Measurements from ENCODE around the gene TTC6.

TTC6 gene

DNA sequence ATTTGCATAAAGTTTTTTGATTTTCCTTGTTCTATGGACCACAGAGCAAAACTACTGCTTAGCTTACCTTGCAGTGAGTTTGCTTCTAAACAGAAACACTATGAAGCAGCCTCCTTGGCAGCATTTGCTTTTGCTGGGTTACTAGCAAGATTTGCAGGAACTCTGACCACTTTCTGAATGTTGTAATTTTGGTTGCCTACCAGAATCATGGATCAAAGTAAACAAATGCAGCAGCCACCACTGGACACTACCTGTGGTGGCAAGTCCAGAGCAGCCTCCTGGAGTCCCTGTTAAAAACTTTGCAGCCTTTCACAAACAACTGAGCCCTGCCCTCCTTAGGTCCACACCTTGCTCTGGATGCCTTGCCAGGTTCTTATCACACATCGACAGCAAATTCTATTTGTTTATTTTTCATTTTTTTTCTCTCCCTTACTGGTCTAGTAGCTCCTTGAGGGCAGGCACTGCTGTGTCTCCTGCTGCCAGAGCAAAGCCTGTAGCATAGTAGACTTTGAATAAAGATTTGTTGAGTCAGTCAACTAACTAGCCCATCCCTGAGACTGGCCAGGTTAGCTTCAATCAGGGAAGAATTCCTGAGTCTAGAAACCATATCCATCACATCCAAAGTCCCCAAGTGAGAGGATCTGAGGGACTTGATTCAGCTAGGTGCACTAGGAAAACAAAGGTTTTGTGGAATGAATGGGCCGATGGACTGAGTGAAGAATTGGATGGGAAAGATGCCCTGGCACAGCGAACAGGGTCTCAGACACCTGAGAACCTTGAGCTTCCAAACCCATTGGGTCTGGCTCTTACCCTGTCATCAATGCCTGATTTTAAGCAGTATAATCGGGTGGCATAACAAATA is 5.7 kb downstream of the TTC6 start:
- DNase-seq (ENCODE audit: extremely low read depth, low read depth) = no peak
- TF ChIP-seq, protein P1, sequence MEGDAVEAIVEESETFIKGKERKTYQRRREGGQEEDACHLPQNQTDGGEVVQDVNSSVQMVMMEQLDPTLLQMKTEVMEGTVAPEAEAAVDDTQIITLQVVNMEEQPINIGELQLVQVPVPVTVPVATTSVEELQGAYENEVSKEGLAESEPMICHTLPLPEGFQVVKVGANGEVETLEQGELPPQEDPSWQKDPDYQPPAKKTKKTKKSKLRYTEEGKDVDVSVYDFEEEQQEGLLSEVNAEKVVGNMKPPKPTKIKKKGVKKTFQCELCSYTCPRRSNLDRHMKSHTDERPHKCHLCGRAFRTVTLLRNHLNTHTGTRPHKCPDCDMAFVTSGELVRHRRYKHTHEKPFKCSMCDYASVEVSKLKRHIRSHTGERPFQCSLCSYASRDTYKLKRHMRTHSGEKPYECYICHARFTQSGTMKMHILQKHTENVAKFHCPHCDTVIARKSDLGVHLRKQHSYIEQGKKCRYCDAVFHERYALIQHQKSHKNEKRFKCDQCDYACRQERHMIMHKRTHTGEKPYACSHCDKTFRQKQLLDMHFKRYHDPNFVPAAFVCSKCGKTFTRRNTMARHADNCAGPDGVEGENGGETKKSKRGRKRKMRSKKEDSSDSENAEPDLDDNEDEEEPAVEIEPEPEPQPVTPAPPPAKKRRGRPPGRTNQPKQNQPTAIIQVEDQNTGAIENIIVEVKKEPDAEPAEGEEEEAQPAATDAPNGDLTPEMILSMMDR (IDR thresholded peaks at IDR 0.05; ENCODE audit: low read depth, low read length) = no peak

DNA sequence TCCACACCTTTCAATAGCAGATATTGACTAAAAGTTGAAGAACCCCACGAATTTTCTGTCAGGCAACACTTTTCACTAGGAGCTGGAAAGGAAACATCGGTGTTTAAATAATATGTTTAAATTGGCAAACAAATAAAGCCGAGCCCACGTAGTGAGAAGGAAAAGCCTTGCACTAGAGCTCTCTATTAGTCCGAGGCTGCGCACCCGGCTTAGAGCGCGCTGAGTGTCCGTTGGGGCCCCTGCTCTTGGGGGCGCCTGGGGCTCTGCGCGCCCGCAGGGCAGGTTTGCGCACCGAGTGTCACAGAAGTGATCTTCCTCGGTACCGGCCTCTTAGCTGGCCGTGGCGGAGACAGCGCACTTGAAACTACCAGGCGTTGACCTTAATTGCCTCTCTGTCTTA is 6.4 kb downstream of the TTC6 start:
- no peak for DNase-seq (ENCODE audit: extremely low read depth, low read depth)
- TF ChIP-seq, protein P1 (IDR thresholded peaks at IDR 0.05; ENCODE audit: low read depth, low read length) = no peak

DNA sequence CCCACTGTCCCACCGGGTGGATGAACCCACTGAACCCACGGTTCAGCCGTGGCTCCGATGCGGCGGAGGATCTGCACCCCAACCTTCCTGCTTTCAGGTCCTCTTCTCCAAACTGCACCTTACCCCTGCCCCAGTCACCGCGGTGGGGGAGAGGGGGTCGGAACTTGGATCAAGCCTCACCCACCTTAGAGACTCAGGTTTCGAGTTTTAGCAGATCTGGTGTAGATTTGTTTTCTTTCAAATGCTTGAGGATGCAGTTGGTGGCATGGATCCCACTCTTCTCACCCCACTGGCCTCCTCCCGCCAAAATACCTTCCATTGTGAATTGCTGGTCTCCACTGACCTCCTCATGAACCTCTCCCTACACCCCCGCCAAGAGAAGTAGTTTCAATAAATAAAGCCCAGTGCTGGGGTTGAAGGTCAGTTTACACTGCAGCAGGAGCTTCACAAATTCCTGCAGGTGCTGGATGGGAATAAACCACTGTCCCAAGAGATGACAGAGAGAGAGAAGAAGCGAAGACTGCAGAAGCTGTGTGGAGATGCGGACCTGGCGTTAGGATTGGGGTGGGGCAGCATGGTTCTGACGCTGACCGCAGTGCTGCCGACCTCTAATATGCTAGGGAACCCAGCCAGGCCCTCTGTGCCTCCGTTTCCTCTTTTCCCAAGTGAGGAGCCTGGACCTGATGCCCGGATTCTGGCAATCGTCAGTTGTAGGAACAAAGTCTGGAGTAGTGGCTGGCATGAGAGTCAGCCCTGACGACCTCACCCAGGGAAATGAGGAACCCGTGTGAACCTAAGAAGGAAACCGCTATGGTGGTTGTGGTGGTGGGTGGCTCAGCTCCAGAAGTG is 7.4 kb downstream of the TTC6 start:
- TF ChIP-seq, protein P1 (IDR thresholded peaks at IDR 0.05; ENCODE audit: low read depth, low read length) = no peak
- no peak for DNase-seq (ENCODE audit: extremely low read depth, low read depth)

DNA sequence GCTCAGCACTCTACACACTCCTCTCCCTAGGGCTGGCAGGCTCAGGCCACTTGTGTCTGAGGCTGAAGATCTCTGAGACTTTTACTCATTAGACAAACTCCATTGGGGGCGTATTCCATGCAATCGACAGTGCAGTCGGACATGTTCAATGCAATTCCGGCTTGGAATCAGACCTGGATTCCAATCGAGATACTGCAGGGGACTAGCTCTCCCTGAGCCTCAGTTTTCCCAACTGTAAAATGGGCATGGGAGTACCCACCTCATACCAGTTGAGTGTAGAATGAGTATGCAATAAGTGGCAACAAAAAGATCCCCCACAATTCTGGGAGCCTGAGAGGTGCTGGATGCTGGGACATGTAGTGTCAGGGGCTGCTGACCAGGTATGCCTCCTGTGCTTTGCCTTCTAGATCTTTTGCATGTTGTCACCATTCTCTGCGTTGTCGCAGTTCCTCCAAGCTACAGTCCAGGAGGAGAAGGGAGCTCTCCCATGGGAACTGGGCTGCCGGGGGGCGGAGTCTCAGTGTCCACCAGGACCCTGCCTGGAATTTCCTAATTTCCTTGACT is 8.3 kb downstream of the TTC6 start:
- DNase-seq (ENCODE audit: extremely low read depth, low read depth) = no peak
- TF ChIP-seq, protein P1 (IDR thresholded peaks at IDR 0.05; ENCODE audit: low read depth, low read length) = no peak

DNA sequence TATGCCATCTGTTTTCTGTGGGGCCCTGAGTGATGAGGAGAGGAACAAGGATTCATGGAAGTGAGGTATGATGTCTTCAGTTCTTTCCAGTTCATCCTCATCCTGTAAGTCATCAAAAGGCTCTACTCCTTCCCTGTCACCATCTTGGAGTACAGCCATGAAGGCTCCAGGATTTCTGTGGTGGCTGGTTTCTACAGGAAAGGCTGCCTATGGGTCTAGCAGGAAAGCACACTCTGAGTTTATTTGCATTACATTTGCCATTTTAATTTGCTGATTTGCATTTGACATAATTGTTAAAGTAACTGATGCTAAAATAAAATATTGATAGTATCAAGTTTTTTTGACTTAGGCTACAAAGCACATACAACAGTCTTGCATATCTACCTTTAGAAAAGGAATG is 11.2 kb downstream of the TTC6 start:
- TF ChIP-seq, protein P1 (IDR thresholded peaks at IDR 0.05; ENCODE audit: low read depth, low read length) = no peak
- DNase-seq (ENCODE audit: extremely low read depth, low read depth) = no peak

DNA sequence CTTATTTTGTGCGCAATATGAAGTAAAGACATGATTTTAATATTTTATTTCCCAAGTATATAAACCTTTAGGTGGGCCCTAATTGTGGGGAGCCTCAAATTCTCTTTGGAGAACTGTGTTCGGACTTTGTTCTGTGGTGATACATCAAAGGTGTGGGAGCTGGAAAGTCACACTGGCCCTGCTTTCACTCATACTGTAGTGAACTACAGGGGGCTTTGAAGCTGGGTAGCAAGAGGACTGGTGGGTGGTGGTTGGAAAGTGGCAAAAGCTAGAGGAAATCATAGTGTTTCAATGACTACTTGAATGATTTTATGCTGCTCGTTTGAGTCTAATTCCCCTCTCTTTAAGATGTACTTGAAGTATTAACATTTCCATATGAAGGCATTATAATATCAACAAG is 13.2 kb downstream of the TTC6 start:
- TF ChIP-seq, protein P1 (IDR thresholded peaks at IDR 0.05; ENCODE audit: low read depth, low read length) = no peak
- DNase-seq (ENCODE audit: extremely low read depth, low read depth) = no peak
